SW480 (cell line): ENCODE measurements around the gene LECT2.

Experiments
- DNase-seq: peaks from one replicate; pipeline ENCODE4 v3.0.0-alpha.2; 2016; ENCODE audit warnings: low spot score

The LECT2 gene

GRCh38 chr5:135954899-135955298, at the start of gene LECT2:
LECT2 (minus strand) TSS chr5:135954983; CDS start chr5:135954833, 150 bp downstream.
- no peak for DNase-seq

GRCh38 chr5:136004436-136004835, 49.7 kb upstream of the LECT2 start:
- no peak for DNase-seq

GRCh38 chr5:136001466-136001981, 46.7 kb upstream of the LECT2 start:
- DNase-seq, result no peak

- no peak for DNase-seq
These were observed 46.1 kb upstream of the LECT2 start for GRCh38 chr5:136000932-136001331.

GRCh38 chr5:136000147-136000546, 45.4 kb upstream of the LECT2 start:
- no peak for DNase-seq

GRCh38 chr5:135999406-136000139, 44.8 kb upstream of the LECT2 start:
- DNase-seq, result peak; percentile 84

- DNase-seq, result no peak
These were observed 44.1 kb upstream of the LECT2 start for GRCh38 chr5:135998889-135999288.

GRCh38 chr5:135997673-135998335, 43.0 kb upstream of the LECT2 start:
- no peak for DNase-seq

- DNase-seq, result no peak
These were observed 41.8 kb upstream of the LECT2 start for GRCh38 chr5:135996611-135997010.

- no peak for DNase-seq
These were observed 41.2 kb upstream of the LECT2 start for GRCh38 chr5:135995976-135996375.

- DNase-seq, result no peak
These were observed 39.3 kb upstream of the LECT2 start for GRCh38 chr5:135993880-135994636.

- no peak for DNase-seq
These were observed 38.6 kb upstream of the LECT2 start for GRCh38 chr5:135993335-135993879.

- no peak for DNase-seq
These were observed 36.6 kb upstream of the LECT2 start for GRCh38 chr5:135991429-135991828.

GRCh38 chr5:135990528-135991255, 35.9 kb upstream of the LECT2 start:
- DNase-seq, result no peak

GRCh38 chr5:135989686-135990085, 34.9 kb upstream of the LECT2 start:
- no peak for DNase-seq

- DNase-seq, result no peak
These were observed 33.8 kb upstream of the LECT2 start for GRCh38 chr5:135988546-135988945.

GRCh38 chr5:135986891-135987401, 32.2 kb upstream of the LECT2 start:
- no peak for DNase-seq

- DNase-seq, result no peak
These were observed 31.6 kb upstream of the LECT2 start for GRCh38 chr5:135986401-135986800.

GRCh38 chr5:135985951-135986350, 31.2 kb upstream of the LECT2 start:
- DNase-seq, result no peak

- no peak for DNase-seq
These were observed 25.8 kb upstream of the LECT2 start for GRCh38 chr5:135980620-135981019.

- DNase-seq, result no peak
These were observed 24.7 kb upstream of the LECT2 start for GRCh38 chr5:135979510-135979909.

- DNase-seq, result no peak
These were observed 24.2 kb upstream of the LECT2 start for GRCh38 chr5:135978993-135979392.
